Hepatocyte (in vitro differentiated cells): Measurements from ENCODE around the gene FAM53B.

Experiments used
- EZH2 ChIP-seq: fragments of 200-600 bp; sonication (generic); IDR thresholded peaks from 2 replicates; pipeline ENCODE4 v1.6.1; 2016; ENCODE audit warnings: antibody characterized with exemption, mild to moderate bottlenecking, borderline replicate concordance
- EZH2phosphoT487 ChIP-seq: fragments of 200-600 bp; sonication (generic); IDR thresholded peaks from one replicate; pipeline ENCODE4 v1.6.1; 2018; ENCODE audit warnings: antibody characterized with exemption, mild to moderate bottlenecking, low read depth, moderate library complexity; ENCODE audit not compliant: unreplicated experiment, severe bottlenecking
- TF ChIP-seq, protein P1 (sequence below): fragments of 200-600 bp; sonication (generic); IDR thresholded peaks from 2 replicates; pipeline ENCODE4 v1.5.1; 2016; ENCODE audit warnings: antibody characterized with exemption, mild to moderate bottlenecking; ENCODE audit not compliant: poor library complexity

DNA sequence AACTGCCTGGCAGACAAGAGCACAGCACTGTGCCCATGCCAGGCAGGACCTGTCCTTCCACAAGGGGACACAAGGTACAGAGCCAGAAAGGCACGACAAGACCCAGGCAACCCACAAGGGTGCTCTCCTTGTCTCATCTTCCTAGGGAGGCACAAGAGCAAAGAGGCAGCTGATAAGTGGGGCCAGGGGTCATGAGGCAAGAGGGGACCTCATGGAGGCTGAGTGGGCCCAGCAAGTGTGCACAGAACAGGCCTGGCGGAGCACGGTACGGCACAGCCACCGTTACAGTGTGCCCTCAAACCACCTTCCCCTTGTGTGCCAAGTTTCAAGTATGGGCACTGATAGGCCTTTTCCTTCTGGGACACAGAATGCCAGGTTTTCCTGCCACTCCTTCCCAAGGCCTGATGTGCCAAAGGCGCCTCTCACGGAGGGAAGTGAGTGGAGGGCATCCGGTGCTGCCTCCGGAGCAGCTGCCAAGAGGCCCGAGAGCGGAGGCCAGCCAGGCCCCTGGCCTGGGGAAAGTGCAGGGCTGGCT, 75.6 kb downstream of the FAM53B start:
- TF ChIP-seq, protein P1, sequence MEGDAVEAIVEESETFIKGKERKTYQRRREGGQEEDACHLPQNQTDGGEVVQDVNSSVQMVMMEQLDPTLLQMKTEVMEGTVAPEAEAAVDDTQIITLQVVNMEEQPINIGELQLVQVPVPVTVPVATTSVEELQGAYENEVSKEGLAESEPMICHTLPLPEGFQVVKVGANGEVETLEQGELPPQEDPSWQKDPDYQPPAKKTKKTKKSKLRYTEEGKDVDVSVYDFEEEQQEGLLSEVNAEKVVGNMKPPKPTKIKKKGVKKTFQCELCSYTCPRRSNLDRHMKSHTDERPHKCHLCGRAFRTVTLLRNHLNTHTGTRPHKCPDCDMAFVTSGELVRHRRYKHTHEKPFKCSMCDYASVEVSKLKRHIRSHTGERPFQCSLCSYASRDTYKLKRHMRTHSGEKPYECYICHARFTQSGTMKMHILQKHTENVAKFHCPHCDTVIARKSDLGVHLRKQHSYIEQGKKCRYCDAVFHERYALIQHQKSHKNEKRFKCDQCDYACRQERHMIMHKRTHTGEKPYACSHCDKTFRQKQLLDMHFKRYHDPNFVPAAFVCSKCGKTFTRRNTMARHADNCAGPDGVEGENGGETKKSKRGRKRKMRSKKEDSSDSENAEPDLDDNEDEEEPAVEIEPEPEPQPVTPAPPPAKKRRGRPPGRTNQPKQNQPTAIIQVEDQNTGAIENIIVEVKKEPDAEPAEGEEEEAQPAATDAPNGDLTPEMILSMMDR = no peak
- TF ChIP-seq EZH2 (no peak), EZH2phosphoT487 (no peak)
